HEK293 (cell line): Measurements from ENCODE around the gene KITLG.

Experiments
- GLIS2 ChIP-seq: fragments of 450-650 bp; formaldehyde crosslinking; IDR thresholded peaks from 2 replicates; pipeline ENCODE4 v1.5.1; 2016; ENCODE audit warnings: missing biosample characterization, missing genetic modification characterization
- OVOL3 ChIP-seq: fragments of 450-650 bp; formaldehyde crosslinking; IDR thresholded peaks from 2 replicates; pipeline ENCODE4 v1.5.1; 2016; ENCODE audit warnings: missing biosample characterization, missing genetic modification characterization
- TSHZ1 ChIP-seq: fragments of 450-650 bp; formaldehyde crosslinking; IDR thresholded peaks from 2 replicates; pipeline ENCODE4 v1.5.1; 2016; ENCODE audit warnings: missing biosample characterization, missing genetic modification characterization, borderline replicate concordance
- ZFP69B ChIP-seq: fragments of 450-650 bp; formaldehyde crosslinking; IDR thresholded peaks from 2 replicates; pipeline ENCODE4 v1.5.1; 2016; ENCODE audit warnings: missing biosample characterization, missing genetic modification characterization
- ZIC2 ChIP-seq: fragments of 450-650 bp; formaldehyde crosslinking; IDR thresholded peaks from 2 replicates; pipeline ENCODE4 v1.5.1; 2016; ENCODE audit warnings: missing biosample characterization, missing genetic modification characterization
- ZNF10 ChIP-seq: fragments of 450-650 bp; formaldehyde crosslinking; IDR thresholded peaks from 2 replicates; pipeline ENCODE4 v1.5.1; 2017; ENCODE audit warnings: missing biosample characterization, missing genetic modification characterization
- ZNF184 ChIP-seq: fragments of 450-650 bp; IDR thresholded peaks from 2 replicates; pipeline ENCODE4 v1.5.1; 2018; ENCODE audit warnings: missing biosample characterization, mild to moderate bottlenecking, missing genetic modification characterization
- ZNF19 ChIP-seq: fragments of 450-650 bp; formaldehyde crosslinking; IDR thresholded peaks from 2 replicates; pipeline ENCODE4; 2016; ENCODE audit warnings: missing biosample characterization, missing genetic modification characterization, low read depth
- ZNF23 ChIP-seq: fragments of 450-650 bp; formaldehyde crosslinking; IDR thresholded peaks from 2 replicates; pipeline ENCODE4 v1.5.1; 2016; ENCODE audit warnings: missing biosample characterization, missing genetic modification characterization, borderline replicate concordance
- ZNF274 ChIP-seq, 2 experiments: fragments of 200-500 bp in 1 of 2; fragments of 450-650 bp in 1 of 2; sonication (Bioruptor generic) in 1 of 2; formaldehyde crosslinking in 1 of 2; IDR thresholded peaks; 2 replicates each; pipeline versions ENCODE4 v1.5.1 to v1.6.1; 2014 to 2016; ENCODE audit warnings: borderline replicate concordance in 1 of 2, inconsistent platforms in 1 of 2, low read length in 1 of 2, missing biosample characterization in 1 of 2, missing genetic modification characterization in 1 of 2
- ZNF354C ChIP-seq: fragments of 450-650 bp; formaldehyde crosslinking; IDR thresholded peaks from 2 replicates; pipeline ENCODE4 v1.5.1; 2016; ENCODE audit warnings: missing biosample characterization, missing genetic modification characterization, low read depth, borderline replicate concordance
- ZNF426 ChIP-seq: fragments of 450-650 bp; formaldehyde crosslinking; IDR thresholded peaks from 2 replicates; pipeline ENCODE4 v1.5.1; 2017; ENCODE audit warnings: missing biosample characterization, missing genetic modification characterization, mild to moderate bottlenecking, inconsistent platforms, moderate library complexity
- ZNF501 ChIP-seq: fragments of 450-650 bp; formaldehyde crosslinking; IDR thresholded peaks from 2 replicates; pipeline ENCODE4 v1.5.1; 2016; ENCODE audit warnings: missing biosample characterization, missing genetic modification characterization
- ZNF530 ChIP-seq: fragments of 450-650 bp; formaldehyde crosslinking; IDR thresholded peaks from 2 replicates; pipeline ENCODE4 v1.5.1; 2016; ENCODE audit warnings: low read depth, missing biosample characterization, missing genetic modification characterization
- ZNF548 ChIP-seq: fragments of 450-650 bp; formaldehyde crosslinking; IDR thresholded peaks from 2 replicates; pipeline ENCODE4 v1.5.1; 2016; ENCODE audit warnings: missing biosample characterization, missing genetic modification characterization
- ZNF555 ChIP-seq: fragments of 450-650 bp; formaldehyde crosslinking; conservative IDR thresholded peaks from 2 replicates; pipeline ENCODE4 v1.5.1; 2017; ENCODE audit warnings: missing biosample characterization, mild to moderate bottlenecking, missing genetic modification characterization, inconsistent platforms
- ZNF658 ChIP-seq: fragments of 450-650 bp; formaldehyde crosslinking; IDR thresholded peaks from 2 replicates; pipeline ENCODE4; 2016; ENCODE audit warnings: missing biosample characterization, missing genetic modification characterization
- ZNF664 ChIP-seq: fragments of 450-650 bp; formaldehyde crosslinking; IDR thresholded peaks from 2 replicates; pipeline ENCODE4 v1.5.1; 2016; ENCODE audit warnings: missing biosample characterization, missing genetic modification characterization
- ZNF777 ChIP-seq: fragments of 450-650 bp; formaldehyde crosslinking; IDR thresholded peaks from 2 replicates; pipeline ENCODE4 v1.5.1; 2017; ENCODE audit warnings: missing biosample characterization, missing genetic modification characterization, borderline replicate concordance
- ZSCAN16 ChIP-seq: fragments of 450-650 bp; formaldehyde crosslinking; IDR thresholded peaks from 2 replicates; pipeline ENCODE4 v1.5.1; 2016; ENCODE audit warnings: missing biosample characterization, missing genetic modification characterization
- ZSCAN30 ChIP-seq: fragments of 450-650 bp; IDR thresholded peaks from 2 replicates; pipeline ENCODE4 v1.5.1; 2018; ENCODE audit warnings: missing biosample characterization, mild to moderate bottlenecking, missing genetic modification characterization, moderate library complexity
- TF ChIP-seq, protein P1 (sequence below): fragments of 450-650 bp; formaldehyde crosslinking; IDR thresholded peaks from 2 replicates; pipeline ENCODE4 v1.5.1; 2016; ENCODE audit warnings: missing biosample characterization, missing genetic modification characterization, borderline replicate concordance
- TF ChIP-seq, protein P2 (sequence below): fragments of 450-650 bp; formaldehyde crosslinking; IDR thresholded peaks from 2 replicates; pipeline ENCODE4 v1.5.1; 2017; ENCODE audit warnings: missing biosample characterization, missing genetic modification characterization
- TF ChIP-seq, protein P3 (sequence below): fragments of 450-650 bp; IDR thresholded peaks from 2 replicates; pipeline ENCODE4 v1.5.1; 2018; ENCODE audit warnings: missing biosample characterization, missing genetic modification characterization

KITLG gene

GRCh38 chr12:88580051-88580871 lies at the start of gene KITLG (continued):
- TF ChIP-seq, protein P1, sequence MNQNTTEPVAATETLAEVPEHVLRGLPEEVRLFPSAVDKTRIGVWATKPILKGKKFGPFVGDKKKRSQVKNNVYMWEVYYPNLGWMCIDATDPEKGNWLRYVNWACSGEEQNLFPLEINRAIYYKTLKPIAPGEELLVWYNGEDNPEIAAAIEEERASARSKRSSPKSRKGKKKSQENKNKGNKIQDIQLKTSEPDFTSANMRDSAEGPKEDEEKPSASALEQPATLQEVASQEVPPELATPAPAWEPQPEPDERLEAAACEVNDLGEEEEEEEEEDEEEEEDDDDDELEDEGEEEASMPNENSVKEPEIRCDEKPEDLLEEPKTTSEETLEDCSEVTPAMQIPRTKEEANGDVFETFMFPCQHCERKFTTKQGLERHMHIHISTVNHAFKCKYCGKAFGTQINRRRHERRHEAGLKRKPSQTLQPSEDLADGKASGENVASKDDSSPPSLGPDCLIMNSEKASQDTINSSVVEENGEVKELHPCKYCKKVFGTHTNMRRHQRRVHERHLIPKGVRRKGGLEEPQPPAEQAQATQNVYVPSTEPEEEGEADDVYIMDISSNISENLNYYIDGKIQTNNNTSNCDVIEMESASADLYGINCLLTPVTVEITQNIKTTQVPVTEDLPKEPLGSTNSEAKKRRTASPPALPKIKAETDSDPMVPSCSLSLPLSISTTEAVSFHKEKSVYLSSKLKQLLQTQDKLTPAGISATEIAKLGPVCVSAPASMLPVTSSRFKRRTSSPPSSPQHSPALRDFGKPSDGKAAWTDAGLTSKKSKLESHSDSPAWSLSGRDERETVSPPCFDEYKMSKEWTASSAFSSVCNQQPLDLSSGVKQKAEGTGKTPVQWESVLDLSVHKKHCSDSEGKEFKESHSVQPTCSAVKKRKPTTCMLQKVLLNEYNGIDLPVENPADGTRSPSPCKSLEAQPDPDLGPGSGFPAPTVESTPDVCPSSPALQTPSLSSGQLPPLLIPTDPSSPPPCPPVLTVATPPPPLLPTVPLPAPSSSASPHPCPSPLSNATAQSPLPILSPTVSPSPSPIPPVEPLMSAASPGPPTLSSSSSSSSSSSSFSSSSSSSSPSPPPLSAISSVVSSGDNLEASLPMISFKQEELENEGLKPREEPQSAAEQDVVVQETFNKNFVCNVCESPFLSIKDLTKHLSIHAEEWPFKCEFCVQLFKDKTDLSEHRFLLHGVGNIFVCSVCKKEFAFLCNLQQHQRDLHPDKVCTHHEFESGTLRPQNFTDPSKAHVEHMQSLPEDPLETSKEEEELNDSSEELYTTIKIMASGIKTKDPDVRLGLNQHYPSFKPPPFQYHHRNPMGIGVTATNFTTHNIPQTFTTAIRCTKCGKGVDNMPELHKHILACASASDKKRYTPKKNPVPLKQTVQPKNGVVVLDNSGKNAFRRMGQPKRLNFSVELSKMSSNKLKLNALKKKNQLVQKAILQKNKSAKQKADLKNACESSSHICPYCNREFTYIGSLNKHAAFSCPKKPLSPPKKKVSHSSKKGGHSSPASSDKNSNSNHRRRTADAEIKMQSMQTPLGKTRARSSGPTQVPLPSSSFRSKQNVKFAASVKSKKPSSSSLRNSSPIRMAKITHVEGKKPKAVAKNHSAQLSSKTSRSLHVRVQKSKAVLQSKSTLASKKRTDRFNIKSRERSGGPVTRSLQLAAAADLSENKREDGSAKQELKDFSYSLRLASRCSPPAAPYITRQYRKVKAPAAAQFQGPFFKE: no peak
- no peak for TF ChIP-seq ZNF274 (IDR thresholded peaks at IDR 0.05; ENCODE audit: low read length)
- TF ChIP-seq ZNF274 (tag by site-specific recombination; IDR thresholded peaks at IDR 0.05; ENCODE audit: borderline replicate concordance): no peak
- no peak for TF ChIP-seq ZNF23 (tag by site-specific recombination)
- TF ChIP-seq ZSCAN30 (tag by site-specific recombination): peak; percentile 69; the same call in 1 of the 2 replicates
- TF ChIP-seq OVOL3 (tag by site-specific recombination): no peak
- TF ChIP-seq ZNF530 (tag by site-specific recombination): no peak
- no peak for TF ChIP-seq ZNF658
- peak; percentile 70 for TF ChIP-seq ZIC2 (tag by site-specific recombination)
- no peak for TF ChIP-seq ZFP69B
- no peak for TF ChIP-seq ZNF777 (tag by site-specific recombination)
- TF ChIP-seq ZNF548 (tag by site-specific recombination): no peak
- TF ChIP-seq, protein P2, sequence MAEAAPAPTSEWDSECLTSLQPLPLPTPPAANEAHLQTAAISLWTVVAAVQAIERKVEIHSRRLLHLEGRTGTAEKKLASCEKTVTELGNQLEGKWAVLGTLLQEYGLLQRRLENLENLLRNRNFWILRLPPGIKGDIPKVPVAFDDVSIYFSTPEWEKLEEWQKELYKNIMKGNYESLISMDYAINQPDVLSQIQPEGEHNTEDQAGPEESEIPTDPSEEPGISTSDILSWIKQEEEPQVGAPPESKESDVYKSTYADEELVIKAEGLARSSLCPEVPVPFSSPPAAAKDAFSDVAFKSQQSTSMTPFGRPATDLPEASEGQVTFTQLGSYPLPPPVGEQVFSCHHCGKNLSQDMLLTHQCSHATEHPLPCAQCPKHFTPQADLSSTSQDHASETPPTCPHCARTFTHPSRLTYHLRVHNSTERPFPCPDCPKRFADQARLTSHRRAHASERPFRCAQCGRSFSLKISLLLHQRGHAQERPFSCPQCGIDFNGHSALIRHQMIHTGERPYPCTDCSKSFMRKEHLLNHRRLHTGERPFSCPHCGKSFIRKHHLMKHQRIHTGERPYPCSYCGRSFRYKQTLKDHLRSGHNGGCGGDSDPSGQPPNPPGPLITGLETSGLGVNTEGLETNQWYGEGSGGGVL (tag by site-specific recombination): no peak
- TF ChIP-seq ZNF184 (tag by site-specific recombination): 0 out of 2 replicates have a peak, but pooled peaks have one; percentile 13
- no peak for TF ChIP-seq TSHZ1 (tag by site-specific recombination)
- TF ChIP-seq ZNF501: peak; percentile 84
- no peak for TF ChIP-seq ZNF354C (tag by site-specific recombination)
- TF ChIP-seq ZNF555 (tag by site-specific recombination): no peak
- no peak for TF ChIP-seq ZNF10 (tag by site-specific recombination)
- TF ChIP-seq, protein P3, sequence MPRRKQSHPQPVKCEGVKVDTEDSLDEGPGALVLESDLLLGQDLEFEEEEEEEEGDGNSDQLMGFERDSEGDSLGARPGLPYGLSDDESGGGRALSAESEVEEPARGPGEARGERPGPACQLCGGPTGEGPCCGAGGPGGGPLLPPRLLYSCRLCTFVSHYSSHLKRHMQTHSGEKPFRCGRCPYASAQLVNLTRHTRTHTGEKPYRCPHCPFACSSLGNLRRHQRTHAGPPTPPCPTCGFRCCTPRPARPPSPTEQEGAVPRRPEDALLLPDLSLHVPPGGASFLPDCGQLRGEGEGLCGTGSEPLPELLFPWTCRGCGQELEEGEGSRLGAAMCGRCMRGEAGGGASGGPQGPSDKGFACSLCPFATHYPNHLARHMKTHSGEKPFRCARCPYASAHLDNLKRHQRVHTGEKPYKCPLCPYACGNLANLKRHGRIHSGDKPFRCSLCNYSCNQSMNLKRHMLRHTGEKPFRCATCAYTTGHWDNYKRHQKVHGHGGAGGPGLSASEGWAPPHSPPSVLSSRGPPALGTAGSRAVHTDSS (tag by site-specific recombination): no peak
- TF ChIP-seq GLIS2: peak; percentile 88
- TF ChIP-seq ZSCAN16 (tag by site-specific recombination): no peak
- no peak for TF ChIP-seq ZNF19
- no peak for TF ChIP-seq ZNF664
- no peak for TF ChIP-seq ZNF426 (tag by site-specific recombination)
